NCI-H345 treated with DMSO at 0.1 percent for 48 hours (cell line): Measurements from ENCODE around the gene BLTP1.

Experiments used
- DNase-seq: peaks from one replicate; lab custom pipeline; 2025; ENCODE audit not compliant: unreplicated experiment; lab: John Stamatoyannopoulos, UW

BLTP1 gene

DNA sequence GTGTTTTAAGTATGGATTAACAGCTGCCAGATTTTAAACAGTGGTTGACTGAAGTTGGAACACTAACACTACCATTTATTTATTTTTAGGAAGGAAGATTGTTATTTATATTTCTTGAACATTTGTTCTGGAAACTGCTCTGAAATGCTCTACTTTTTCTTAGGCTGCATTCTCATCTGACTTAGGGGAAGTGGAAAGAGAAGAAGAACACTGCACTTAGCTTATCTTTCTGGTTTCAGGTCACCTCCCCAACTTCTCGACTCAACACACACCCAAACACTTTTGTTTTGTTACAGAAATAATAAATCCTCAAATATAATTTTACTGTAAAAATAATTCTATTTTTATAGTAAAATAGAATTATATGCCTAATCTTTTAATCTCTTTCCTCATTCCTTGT lies 18.6 kb downstream of the BLTP1 start:
- DNase-seq, result no peak

DNA sequence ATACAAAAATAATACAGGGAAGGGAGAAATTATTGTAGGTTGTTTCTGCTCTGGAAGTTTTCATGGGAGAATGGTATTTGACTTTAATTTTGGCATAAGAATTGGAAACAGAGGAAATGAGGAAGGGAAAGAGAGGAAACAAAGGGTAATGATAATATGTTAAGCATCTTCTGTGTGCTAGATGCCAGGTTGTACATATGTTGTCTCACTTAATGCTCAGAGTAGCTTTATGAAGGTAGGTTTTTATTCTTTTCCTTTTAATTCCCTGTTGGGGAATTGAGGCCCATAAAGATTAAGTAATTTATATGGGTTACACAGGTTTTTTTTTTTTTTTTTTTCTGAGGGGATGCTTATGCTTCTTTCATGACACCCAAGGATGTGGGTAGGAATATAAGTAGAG lies 19.2 kb downstream of the BLTP1 start:
- DNase-seq, result no peak

DNA sequence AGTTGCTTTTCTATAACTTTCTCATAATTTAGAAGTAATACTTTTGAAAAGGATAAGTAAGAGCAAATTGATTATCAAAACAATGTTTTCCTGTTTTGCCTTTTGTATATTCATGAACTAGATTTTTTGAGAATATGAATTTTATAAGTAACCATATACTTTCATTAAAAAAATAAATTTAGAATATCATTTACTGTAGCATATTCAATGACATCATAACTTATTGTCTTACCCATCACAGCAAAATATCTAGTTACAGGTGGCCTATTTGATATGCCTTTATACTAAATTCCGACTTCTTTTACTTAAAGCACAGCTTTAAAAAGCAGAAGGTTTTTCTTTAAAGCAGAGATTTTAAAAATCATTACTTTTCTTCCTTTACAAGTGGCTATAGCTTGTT lies 20.1 kb downstream of the BLTP1 start:
- no peak for DNase-seq

DNA sequence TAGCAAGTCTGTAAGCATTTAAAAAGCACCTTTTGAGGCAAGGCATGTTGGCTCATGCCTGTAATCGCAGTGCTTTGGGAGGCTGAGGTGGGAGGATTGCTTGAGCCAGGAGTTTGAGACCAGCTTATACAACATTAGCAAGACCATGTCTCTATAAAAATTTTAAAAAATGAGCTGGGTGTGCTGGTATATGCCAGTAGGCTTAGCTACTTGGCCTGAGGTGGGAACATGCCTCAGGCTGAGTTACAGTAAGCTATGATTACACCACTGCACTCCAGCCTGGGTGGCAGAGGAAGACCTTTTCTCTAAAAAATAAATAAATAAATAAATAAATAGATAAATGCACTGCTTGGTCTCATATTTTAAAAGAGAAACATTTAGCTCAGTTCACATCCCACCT lies 26.8 kb downstream of the BLTP1 start:
- no peak for DNase-seq

DNA sequence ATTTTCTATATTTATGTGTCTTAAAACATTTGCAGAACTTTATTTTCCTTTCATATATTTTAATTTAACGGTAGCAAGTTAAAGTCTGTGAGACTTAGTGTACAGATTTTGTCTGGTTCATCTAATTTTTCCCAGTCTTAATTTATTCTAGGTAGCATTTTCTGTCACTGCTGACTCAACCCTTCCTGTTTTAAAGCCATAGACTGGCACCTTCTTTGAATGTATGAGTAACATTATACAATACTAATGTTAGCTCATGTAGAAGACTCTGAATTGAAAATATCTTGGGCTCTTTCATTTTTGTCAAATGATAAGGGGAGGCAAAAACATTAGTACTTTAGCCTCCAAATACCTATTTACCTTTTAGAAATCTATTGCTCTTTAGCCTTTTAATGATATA lies 43.6 kb downstream of the BLTP1 start:
- DNase-seq, result no peak
